Measurements from ENCODE around the gene OST4. TPM values are rescaled to one million over a fixed set of nuclear protein-coding genes. Genes with fewer than 3 reads are reported as not detected.

The OST4 gene
- polyA plus RNA-seq, 1 donor (not counting 4 experiments of a cell fraction or from before 2014, with no cell fraction given), result 393 TPM

DNA sequence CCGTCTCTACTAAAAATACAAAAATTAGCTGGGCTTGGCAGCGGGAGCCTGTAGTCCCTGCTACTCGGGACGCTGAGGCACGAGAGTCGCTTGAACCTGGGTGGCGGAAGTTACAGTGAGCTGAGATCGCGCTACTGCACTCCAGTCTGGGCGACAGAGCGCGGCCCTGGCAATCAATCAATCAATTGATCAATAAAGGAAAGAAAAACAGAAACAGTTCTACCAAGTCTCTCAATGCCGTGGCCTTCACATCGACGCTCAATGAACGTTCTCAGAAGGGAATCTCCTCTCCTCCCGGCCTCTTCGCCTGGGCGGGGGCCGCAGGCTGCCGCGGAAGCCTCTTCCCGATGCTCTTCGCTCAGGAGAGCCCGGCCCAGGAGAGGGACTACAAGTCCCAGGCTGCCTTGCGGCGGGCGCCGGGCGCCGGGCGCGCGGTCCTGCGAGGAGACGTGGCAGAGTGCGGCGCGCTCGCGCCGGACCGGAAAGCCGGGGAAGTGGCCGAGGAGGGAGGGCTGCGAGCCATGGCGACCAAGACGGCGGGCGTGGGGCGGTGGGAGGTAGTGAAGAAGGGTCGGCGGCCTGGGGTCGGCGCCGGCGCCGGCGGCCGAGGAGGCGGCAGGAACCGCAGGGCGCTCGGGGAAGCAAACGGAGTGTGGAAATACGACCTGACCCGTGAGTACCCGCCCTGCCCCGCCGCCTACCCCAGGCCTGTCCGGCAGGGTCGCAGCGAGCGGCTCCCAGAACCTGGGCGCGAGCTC lies 38.8 kb downstream of the OST4 start, which contains the start of gene TMEM214:
TMEM214 (plus strand) TSS at position 471 of the 758 bp plus-strand sequence; CDS start at position 522, 51 bp downstream.
- no peak for TF ChIP-seq EZH2 (IDR thresholded peaks at IDR 0.05; ENCODE audit: low read length)
- TF ChIP-seq, protein P1, sequence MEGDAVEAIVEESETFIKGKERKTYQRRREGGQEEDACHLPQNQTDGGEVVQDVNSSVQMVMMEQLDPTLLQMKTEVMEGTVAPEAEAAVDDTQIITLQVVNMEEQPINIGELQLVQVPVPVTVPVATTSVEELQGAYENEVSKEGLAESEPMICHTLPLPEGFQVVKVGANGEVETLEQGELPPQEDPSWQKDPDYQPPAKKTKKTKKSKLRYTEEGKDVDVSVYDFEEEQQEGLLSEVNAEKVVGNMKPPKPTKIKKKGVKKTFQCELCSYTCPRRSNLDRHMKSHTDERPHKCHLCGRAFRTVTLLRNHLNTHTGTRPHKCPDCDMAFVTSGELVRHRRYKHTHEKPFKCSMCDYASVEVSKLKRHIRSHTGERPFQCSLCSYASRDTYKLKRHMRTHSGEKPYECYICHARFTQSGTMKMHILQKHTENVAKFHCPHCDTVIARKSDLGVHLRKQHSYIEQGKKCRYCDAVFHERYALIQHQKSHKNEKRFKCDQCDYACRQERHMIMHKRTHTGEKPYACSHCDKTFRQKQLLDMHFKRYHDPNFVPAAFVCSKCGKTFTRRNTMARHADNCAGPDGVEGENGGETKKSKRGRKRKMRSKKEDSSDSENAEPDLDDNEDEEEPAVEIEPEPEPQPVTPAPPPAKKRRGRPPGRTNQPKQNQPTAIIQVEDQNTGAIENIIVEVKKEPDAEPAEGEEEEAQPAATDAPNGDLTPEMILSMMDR (optimal IDR thresholded peaks at IDR 0.05 in 1 of 3, IDR thresholded peaks at IDR 0.05 in 1 of 3, conservative IDR thresholded peaks at IDR 0.05 in 1 of 3; ENCODE audit: extremely low read depth in 1 of 3, insufficient read depth in 2 of 3, low read length in 3 of 3), result no peak
- Histone ChIP-seq H3K9ac (ENCODE audit: control insufficient read depth, extremely low read depth, insufficient read depth, low read length) (peak within 1 kb of the TSS; percentile 93), H4K20me1 (ENCODE audit: control insufficient read depth, extremely low read depth, insufficient read depth, low read length) (peaks cover 3% of the 10 kb centered on the region), H3K9me3 (ENCODE audit: control insufficient read depth, low read depth, low read length) (no peaks in the 10 kb centered on the region), H3K4me2 (ENCODE audit: control insufficient read depth, extremely low read depth, insufficient read depth, low read depth, low read length) (peak within 1 kb of the TSS; percentile 93), H3K27me3 (ENCODE audit: control insufficient read depth, extremely low read depth, insufficient read depth, low read length) (no peaks in the 10 kb centered on the region), H3K27ac (ENCODE audit: control insufficient read depth, insufficient read depth, low read length) (peak within 1 kb of the TSS; percentile 70), H3K79me2 (ENCODE audit: control insufficient read depth, insufficient read depth, low read length) (peaks cover 40% of the 10 kb centered on the region), H3K36me3 (ENCODE audit: control insufficient read depth in 2 of 2, extremely low read depth in 1 of 2, insufficient read depth in 2 of 2, low read length in 2 of 2) (peaks cover 26 to 29% of the 10 kb centered on the region in 2 experiments), H3K4me3 (ENCODE audit: control insufficient read depth in 2 of 3, extremely low read depth in 1 of 3, insufficient read depth in 2 of 3, low read depth in 1 of 3, low read length in 3 of 3) (peak within 1 kb of the TSS; percentile 83 to 99 (median 87)), H3K9me1 (ENCODE audit: control insufficient read depth, extremely low read depth, insufficient read depth, low read length) (no peaks in the 10 kb centered on the region), H2AFZ (ENCODE audit: control insufficient read depth, low read length) (peak within 1 kb of the TSS; percentile 94), H3K4me1 (ENCODE audit: control insufficient read depth, extremely low read depth, insufficient read depth, low read length) (peaks cover 10% of the 10 kb centered on the region)
- no peak for DNase-seq (ENCODE audit: low read depth, low spot score)
- no peak for FAIRE-seq
- dilution Hi-C loops (cut with MboI; ENCODE audit: extremely low pct_ligation_motif_present, low sequenced_read_pairs), result no loop called here

DNA sequence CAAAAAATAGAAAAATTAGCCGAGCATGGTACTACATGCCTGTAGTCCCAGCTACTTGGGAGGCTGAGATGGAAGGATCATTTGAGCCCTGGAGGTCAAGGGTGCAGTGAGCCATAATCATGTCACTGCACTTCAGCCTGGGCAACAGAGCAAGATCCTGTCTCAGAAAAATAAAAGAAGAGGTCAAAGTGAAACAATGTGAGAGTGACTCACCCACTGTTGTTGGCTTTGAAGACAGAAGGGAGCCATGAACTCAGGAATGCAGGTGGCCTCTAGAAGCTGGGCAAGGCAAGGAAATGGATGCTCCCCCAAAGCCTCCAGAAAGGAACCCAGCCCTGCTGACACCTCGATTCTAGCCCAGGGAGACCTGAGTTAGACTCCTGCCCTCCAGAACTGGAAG lies 42.4 kb downstream of the OST4 start:
- no peak for TF ChIP-seq EZH2 (IDR thresholded peaks at IDR 0.05; ENCODE audit: low read length)
- TF ChIP-seq, protein P1 (optimal IDR thresholded peaks at IDR 0.05 in 1 of 3, IDR thresholded peaks at IDR 0.05 in 1 of 3, conservative IDR thresholded peaks at IDR 0.05 in 1 of 3; ENCODE audit: extremely low read depth in 1 of 3, insufficient read depth in 2 of 3, low read length in 3 of 3), result no peak
- Histone ChIP-seq H3K9me3 (ENCODE audit: control insufficient read depth, low read depth, low read length) (no peaks in the 10 kb centered on the region), H3K9me1 (ENCODE audit: control insufficient read depth, extremely low read depth, insufficient read depth, low read length) (no peaks in the 10 kb centered on the region), H3K27me3 (ENCODE audit: control insufficient read depth, extremely low read depth, insufficient read depth, low read length) (no peaks in the 10 kb centered on the region), H3K36me3 (ENCODE audit: control insufficient read depth in 2 of 2, extremely low read depth in 1 of 2, insufficient read depth in 2 of 2, low read length in 2 of 2) (peaks cover 3 to 14% of the 10 kb centered on the region in 2 experiments), H4K20me1 (ENCODE audit: control insufficient read depth, extremely low read depth, insufficient read depth, low read length) (peaks cover 3% of the 10 kb centered on the region), H3K4me3 (ENCODE audit: control insufficient read depth in 2 of 3, extremely low read depth in 1 of 3, insufficient read depth in 2 of 3, low read depth in 1 of 3, low read length in 3 of 3) (no peak overlapping the region), H3K9ac (ENCODE audit: control insufficient read depth, extremely low read depth, insufficient read depth, low read length) (no peak overlapping the region), H3K27ac (ENCODE audit: control insufficient read depth, insufficient read depth, low read length) (no peak overlapping the region), H3K4me1 (ENCODE audit: control insufficient read depth, extremely low read depth, insufficient read depth, low read length) (peaks cover 9% of the 10 kb centered on the region), H3K4me2 (ENCODE audit: control insufficient read depth, extremely low read depth, insufficient read depth, low read depth, low read length) (no peak overlapping the region), H3K79me2 (ENCODE audit: control insufficient read depth, insufficient read depth, low read length) (peaks cover 30% of the 10 kb centered on the region), H2AFZ (ENCODE audit: control insufficient read depth, low read length) (no peak overlapping the region)
- DNase-seq (ENCODE audit: low read depth, low spot score) (no peak), FAIRE-seq (no peak)
- dilution Hi-C loops (cut with MboI; ENCODE audit: extremely low pct_ligation_motif_present, low sequenced_read_pairs), result no loop called here
